Choroid plexus epithelial cell (primary cell): ENCODE results near the gene SLC44A5.

ENCODE experiments used
- DNase-seq: peaks from one replicate; pipeline ENCODE4 v3.0.0-alpha.2; 2010; ENCODE audit warnings: low read depth
- H3K4me3 ChIP-seq: 2 replicates; pipeline ENCODE4 v1.5.1; 2011; ENCODE audit warnings: low read depth, mild to moderate bottlenecking, control low read depth, low read length, moderate library complexity
- CTCF ChIP-seq: conservative IDR thresholded peaks from 2 replicates; pipeline ENCODE4 v1.5.1; 2011; ENCODE audit warnings: low read depth, mild to moderate bottlenecking, control low read depth, inconsistent platforms, low read length, moderate library complexity

SLC44A5 gene

GRCh38 chr1:75341537-75341936 is 269.4 kb downstream of the SLC44A5 start:
- no peak for DNase-seq
- TF ChIP-seq CTCF, result no peak
- no peak overlapping the region for H3K4me3 ChIP-seq

- no peak for TF ChIP-seq CTCF
- DNase-seq, result no peak
- H3K4me3 ChIP-seq, result no peak overlapping the region
Measured at GRCh38 chr1:75338616-75339483, 272.1 kb downstream of the SLC44A5 start.

- no peak overlapping the region for H3K4me3 ChIP-seq
- DNase-seq, result no peak
- TF ChIP-seq CTCF, result no peak
Measured at GRCh38 chr1:75334876-75335389, 276.0 kb downstream of the SLC44A5 start.

- no peak for DNase-seq
- H3K4me3 ChIP-seq, result no peak overlapping the region
- TF ChIP-seq CTCF, result no peak
Measured at GRCh38 chr1:75330624-75331023, 280.3 kb downstream of the SLC44A5 start.

- TF ChIP-seq CTCF, result no peak
- H3K4me3 ChIP-seq, result no peak overlapping the region
- no peak for DNase-seq
Measured at GRCh38 chr1:75328691-75329090, 282.2 kb downstream of the SLC44A5 start.

- no peak for TF ChIP-seq CTCF
- no peak for DNase-seq
- no peak overlapping the region for H3K4me3 ChIP-seq
Measured at GRCh38 chr1:75327395-75327794, 283.5 kb downstream of the SLC44A5 start.

GRCh38 chr1:75317976-75318375 is 292.9 kb downstream of the SLC44A5 start:
- no peak for TF ChIP-seq CTCF
- no peak overlapping the region for H3K4me3 ChIP-seq
- DNase-seq, result no peak
